Neural progenitor cell (in vitro differentiated cells): ENCODE results near the gene LMX1B.

Experiments
- CTCF ChIP-seq: fragments of 200-600 bp; sonication (generic); IDR thresholded peaks from 2 replicates; pipeline ENCODE4 v1.5.1; 2017; ENCODE audit warnings: antibody characterized with exemption, mild to moderate bottlenecking
- EZH2 ChIP-seq: fragments of 200-600 bp; sonication (generic); IDR thresholded peaks from 2 replicates; pipeline ENCODE4 v1.6.1; 2017; ENCODE audit warnings: antibody characterized with exemption, mild to moderate bottlenecking, moderate library complexity
- EZH2phosphoT487 ChIP-seq: fragments of 200-600 bp; sonication (generic); IDR thresholded peaks from 2 replicates; pipeline ENCODE4 v1.6.1; 2017; ENCODE audit warnings: antibody characterized with exemption

- TF ChIP-seq EZH2phosphoT487, result no peak
- no peak for TF ChIP-seq CTCF
- TF ChIP-seq EZH2, result no peak
These were observed 7.3 kb upstream of the LMX1B start for GRCh38 chr9:126606483-126606870.
